IMR-90 (cell line): Measurements from ENCODE around the gene TEX38. TPM values are rescaled to one million over a fixed set of nuclear protein-coding genes. Genes with fewer than 3 reads are reported as not detected.
"Not testable (repeated sequence)": the region's sequence is repeated elsewhere in the genome, so short reads cannot be mapped to it uniquely, and the experiment has no call there.

ENCODE experiments used
- ATAC-seq: fragments of 200-7000 bp; cut with Tn5 transposase; 2 replicates; pipeline ENCODE4 v1.9.1; 2020; ENCODE audit warnings: low read depth, mild to moderate bottlenecking, moderate library complexity
- BruUV-seq: library from RNA; stranded (reverse); fragments of 400-500 nt; replicated peaks from 2 replicates; lab custom pipeline; 2021; lab: Mats Ljungman, UMichigan
- CTCF ChIA-PET: fragments of 300-600 bp; formaldehyde crosslinking; extraction: SDS; loops from one replicate; lab custom pipeline; 2021; ENCODE audit warnings: antibody characterized with exemption; lab: Yijun Ruan, JAX
- POLR2A ChIA-PET: fragments of 300-600 bp; sonication (Branson Sonifier 250); formaldehyde crosslinking; loops from one replicate; lab custom pipeline; 2022; ENCODE audit warnings: antibody characterized with exemption; ENCODE audit not compliant: unreplicated experiment; lab: Charles Lee
- DNase-seq: peaks from one replicate; pipeline ENCODE4 v3.0.0; 2013
- H2AFZ ChIP-seq: replicated peaks from 2 replicates; pipeline ENCODE3; 2013; ENCODE audit warnings: low read length, mild to moderate bottlenecking; ENCODE audit not compliant: poor library complexity
- H2AK5ac ChIP-seq: 2 replicates; pipeline ENCODE4 v1.6.1; 2013; ENCODE audit warnings: low read depth, low read length, inconsistent platforms
- H2AK9ac ChIP-seq: replicated peaks from 2 replicates; pipeline ENCODE3; 2013; ENCODE audit warnings: mild to moderate bottlenecking, low read depth, low read length, moderate library complexity; ENCODE audit not compliant: poor library complexity
- H2BK120ac ChIP-seq: 2 replicates; pipeline ENCODE4 v1.6.1; 2013; ENCODE audit warnings: low read depth, low read length, inconsistent platforms
- H2BK15ac ChIP-seq: 3 replicates; pipeline ENCODE4 v1.6.1; 2013; ENCODE audit warnings: low read depth, low read length, inconsistent platforms
- H2BK20ac ChIP-seq: 2 replicates; pipeline ENCODE4 v1.6.1; 2013; ENCODE audit warnings: low read depth, mild to moderate bottlenecking, inconsistent platforms, low read length, moderate library complexity
- H2BK5ac ChIP-seq: 2 replicates; pipeline ENCODE4 v1.6.1; 2013; ENCODE audit warnings: mild to moderate bottlenecking, low read depth, low read length, inconsistent platforms; ENCODE audit not compliant: poor library complexity, severe bottlenecking
- H3K14ac ChIP-seq: replicated peaks from 2 replicates; pipeline ENCODE4 v1.6.1; 2013; ENCODE audit warnings: low read depth, low read length, inconsistent platforms
- H3K18ac ChIP-seq: 2 replicates; pipeline ENCODE4 v1.6.1; 2013; ENCODE audit warnings: low read depth, low read length, control low read depth
- H3K23ac ChIP-seq: 2 replicates; pipeline ENCODE4 v1.6.1; 2013; ENCODE audit warnings: low read depth, low read length, inconsistent platforms
- H3K27ac ChIP-seq: 2 replicates; pipeline ENCODE4 v1.5.1; 2013; ENCODE audit warnings: mild to moderate bottlenecking, control low read depth, low read length; ENCODE audit not compliant: insufficient read depth
- H3K27me3 ChIP-seq: 2 replicates; pipeline ENCODE4 v1.6.1; 2013; ENCODE audit warnings: low read length; ENCODE audit not compliant: control insufficient read depth, insufficient read depth
- H3K36me3 ChIP-seq: 2 replicates; pipeline ENCODE4 v1.6.1; 2013; ENCODE audit warnings: low read length, mixed read lengths; ENCODE audit not compliant: control insufficient read depth, insufficient read depth
- H3K4ac ChIP-seq: 2 replicates; pipeline ENCODE4 v1.6.1; 2013; ENCODE audit warnings: low read depth, low read length, inconsistent platforms
- H3K4me1 ChIP-seq: 2 replicates; pipeline ENCODE4 v1.6.1; 2013; ENCODE audit warnings: low read length, mixed read lengths; ENCODE audit not compliant: control insufficient read depth, insufficient read depth
- H3K4me2 ChIP-seq: 2 replicates; pipeline ENCODE4 v1.6.1; 2013; ENCODE audit warnings: low read depth, mild to moderate bottlenecking, control low read depth, low read length, moderate library complexity
- H3K4me3 ChIP-seq: 2 replicates; pipeline ENCODE4 v1.5.1; 2013; ENCODE audit warnings: low read depth, mild to moderate bottlenecking, control low read depth, low read length, moderate library complexity; ENCODE audit not compliant: insufficient read depth
- H3K56ac ChIP-seq: 2 replicates; pipeline ENCODE4 v1.6.1; 2013; ENCODE audit warnings: low read length, inconsistent platforms; ENCODE audit not compliant: insufficient read depth; ENCODE audit errors: extremely low read depth
- H3K79me1 ChIP-seq, 2 experiments: 2 replicates each; pipeline ENCODE4 v1.6.1; 2013; ENCODE audit warnings: low read length in 2 of 2, inconsistent platforms in 1 of 2, low read depth in 1 of 2
- H3K9ac ChIP-seq: 2 replicates; pipeline ENCODE4 v1.6.1; 2013; ENCODE audit warnings: low read depth, low read length, control low read depth
- H3K9me1 ChIP-seq: 2 replicates; pipeline ENCODE4 v1.6.1; 2013; ENCODE audit warnings: low read length, inconsistent platforms; ENCODE audit not compliant: insufficient read depth
- H3K9me3 ChIP-seq: 2 replicates; pipeline ENCODE4 v1.6.1; 2013; ENCODE audit warnings: low read length; ENCODE audit not compliant: control insufficient read depth, insufficient read depth
- H4K20me1 ChIP-seq: 2 replicates; pipeline ENCODE4 v1.6.1; 2013; ENCODE audit warnings: low read length, inconsistent platforms; ENCODE audit not compliant: insufficient read depth
- H4K5ac ChIP-seq: 2 replicates; pipeline ENCODE4 v1.6.1; 2013; ENCODE audit warnings: mild to moderate bottlenecking, low read depth, low read length, control low read depth
- H4K8ac ChIP-seq, 2 experiments: 2 replicates each; pipeline ENCODE4 v1.6.1; 2013; ENCODE audit warnings: low read depth in 2 of 2, low read length in 2 of 2, control low read depth in 1 of 2, inconsistent platforms in 1 of 2
- H4K91ac ChIP-seq: 2 replicates; pipeline ENCODE4 v1.6.1; 2013; ENCODE audit warnings: low read depth, low read length, inconsistent platforms; ENCODE audit not compliant: insufficient read depth
- WGBS, 2 experiments: methylation state at CpG; one replicate each; pipeline versions ENCODE4 v1.1.5 to v1.1.7; 2013; ENCODE audit warnings: missing lambda C conversion rate in 2 of 2; ENCODE audit not compliant: insufficient read length in 1 of 2; ENCODE audit errors: extremely low coverage in 2 of 2; 5-methylcytosine and 5-hydroxymethylcytosine counted together
- dilution Hi-C: fragments of 300-500 bp; cut with HindIII; formaldehyde crosslinking; loops from one replicate; pipeline ENCODE4 v1.14.3; 2018; ENCODE audit warnings: low sequenced_read_pairs; ENCODE audit not compliant: unreplicated experiment
- in situ Hi-C: fragments of 300-500 bp; cut with MboI; formaldehyde crosslinking; loops from 3 replicates; pipeline ENCODE4 v1.14.3; 2019; ENCODE audit warnings: low sequenced_read_pairs, inconsistent platforms, mixed read lengths
- intact Hi-C: fragments of 100-400 bp; cut with micrococcal nuclease; formaldehyde crosslinking; loops from 2 replicates; pipeline ENCODE4 v1.10.0; 2022
- polyA plus RNA-seq, 3 experiments: library from polyadenylated mRNA; depleted of rRNA; stranded (reverse); fragments of >200 nt; gene quantifications; 2 replicates each; pipeline ENCODE4 v1.2.3, GENCODE V29; 2012; ENCODE audit warnings: low replicate concordance in 1 of 3
- total RNA-seq: library from RNA; depleted of rRNA; stranded (reverse); fragments of >200 nt; gene quantifications from 2 replicates; pipeline ENCODE4 v1.2.3, GENCODE V29; 2012

TEX38 gene
- total and polyA plus RNA-seq, 2 of the 4 experiments (the other 2 are of a cell fraction) = not detected

GRCh38 chr1:46654698-46655097 is 17.0 kb upstream of the TEX38 start:
- DNase-seq, H3K9me1 ChIP-seq, H3K23ac ChIP-seq, H4K5ac ChIP-seq, H3K9me3 ChIP-seq, H3K4me2 ChIP-seq, H2BK20ac ChIP-seq, H3K79me1 ChIP-seq, H3K27me3 ChIP-seq, H2AK5ac ChIP-seq, H2BK5ac ChIP-seq, BruUV-seq, in situ Hi-C loops, H2AK9ac ChIP-seq, H3K9ac ChIP-seq, H4K91ac ChIP-seq, CTCF ChIA-PET, H2BK15ac ChIP-seq, H3K4ac ChIP-seq, POLR2A ChIA-PET, H4K8ac ChIP-seq, H3K4me1 ChIP-seq, ATAC-seq, H2AFZ ChIP-seq, intact Hi-C loops, H3K4me3 ChIP-seq, H2BK120ac ChIP-seq, H4K20me1 ChIP-seq, H3K18ac ChIP-seq, H3K14ac ChIP-seq, H3K27ac ChIP-seq, dilution Hi-C loops, H3K56ac ChIP-seq: not testable (repeated sequence)
- no CpG with 5 or more reads among the region's 2 CpGs for WGBS, 2 experiments
- peaks cover 15% of the 10 kb centered on the region; the same call in 1 of the 2 replicates for H3K36me3 ChIP-seq
